Mesothelial cell of epicardium (in vitro differentiated cells): ENCODE measurements around the gene EMC8. TPM values are rescaled to one million over a fixed set of nuclear protein-coding genes. Genes with fewer than 3 reads are reported as not detected.

Source experiments
- DNase-seq, 2 experiments: peaks; one replicate each; pipeline ENCODE4 v3.0.0; 2021; ENCODE audit warnings: low spot score in 2 of 2; ENCODE audit not compliant: unreplicated experiment in 2 of 2
- H3K27ac Mint-ChIP-seq: 2 replicates; pipeline ENCODE4 v1.8.0; 2021; ENCODE audit warnings: mixed read lengths
- H3K27me3 Mint-ChIP-seq: 2 replicates; pipeline ENCODE4 v1.8.0; 2021; ENCODE audit warnings: low read depth, mixed read lengths
- H3K36me3 Mint-ChIP-seq: 2 replicates; pipeline ENCODE4 v1.8.0; 2021; ENCODE audit warnings: mixed read lengths
- H3K4me1 Mint-ChIP-seq: 2 replicates; pipeline ENCODE4 v1.8.0; 2021; ENCODE audit warnings: mixed read lengths
- H3K4me3 Mint-ChIP-seq: 2 replicates; pipeline ENCODE4 v1.8.0; 2021; ENCODE audit warnings: mild to moderate bottlenecking, moderate library complexity, mixed read lengths
- H3K9me3 Mint-ChIP-seq: 2 replicates; pipeline ENCODE4 v1.8.0; 2021; ENCODE audit warnings: mixed read lengths
- total RNA-seq: library from RNA; stranded (reverse); gene quantifications from 3 replicates; pipeline ENCODE4 v1.2.1, GENCODE V29; 2021
- TF ChIP-seq, protein P1 (sequence below): fragments of 200-600 bp; sonication (generic); IDR thresholded peaks from one replicate; pipeline ENCODE4 v1.5.0; 2021; ENCODE audit warnings: antibody characterized with exemption; ENCODE audit not compliant: unreplicated experiment

The EMC8 gene
- total RNA-seq, 1 donor from 2014 or later = 28.7 TPM

GRCh38 chr16:85750827-85751697, 48.3 kb downstream of the EMC8 start, which contains the start of gene C16orf74:
Gene C16orf74, minus strand, starts transcription at chr16:85751096. Its CDS starts 15,879 bp downstream, at chr16:85735217.
- TF ChIP-seq, protein P1, sequence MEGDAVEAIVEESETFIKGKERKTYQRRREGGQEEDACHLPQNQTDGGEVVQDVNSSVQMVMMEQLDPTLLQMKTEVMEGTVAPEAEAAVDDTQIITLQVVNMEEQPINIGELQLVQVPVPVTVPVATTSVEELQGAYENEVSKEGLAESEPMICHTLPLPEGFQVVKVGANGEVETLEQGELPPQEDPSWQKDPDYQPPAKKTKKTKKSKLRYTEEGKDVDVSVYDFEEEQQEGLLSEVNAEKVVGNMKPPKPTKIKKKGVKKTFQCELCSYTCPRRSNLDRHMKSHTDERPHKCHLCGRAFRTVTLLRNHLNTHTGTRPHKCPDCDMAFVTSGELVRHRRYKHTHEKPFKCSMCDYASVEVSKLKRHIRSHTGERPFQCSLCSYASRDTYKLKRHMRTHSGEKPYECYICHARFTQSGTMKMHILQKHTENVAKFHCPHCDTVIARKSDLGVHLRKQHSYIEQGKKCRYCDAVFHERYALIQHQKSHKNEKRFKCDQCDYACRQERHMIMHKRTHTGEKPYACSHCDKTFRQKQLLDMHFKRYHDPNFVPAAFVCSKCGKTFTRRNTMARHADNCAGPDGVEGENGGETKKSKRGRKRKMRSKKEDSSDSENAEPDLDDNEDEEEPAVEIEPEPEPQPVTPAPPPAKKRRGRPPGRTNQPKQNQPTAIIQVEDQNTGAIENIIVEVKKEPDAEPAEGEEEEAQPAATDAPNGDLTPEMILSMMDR = no peak
- Mint-ChIP-seq H3K27me3 (peaks cover 9% of the 10 kb centered on the region), H3K4me1 (peaks cover 44% of the 10 kb centered on the region), H3K27ac (peak within 1 kb of the TSS; percentile 92), H3K9me3 (no peaks in the 10 kb centered on the region), H3K4me3 (peak within 1 kb of the TSS; percentile 89), H3K36me3 (no peaks in the 10 kb centered on the region)
- DNase-seq = peak in 1 of 2 experiments; percentile 53

GRCh38 chr16:85750146-85750826, 49.1 kb downstream of the EMC8 start:
- H3K4me1 Mint-ChIP-seq = peaks cover 44% of the 10 kb centered on the region
- peak overlapping the region; percentile 92 for H3K27ac Mint-ChIP-seq
- no peaks in the 10 kb centered on the region for H3K9me3 Mint-ChIP-seq
- peaks cover 9% of the 10 kb centered on the region for H3K27me3 Mint-ChIP-seq
- TF ChIP-seq, protein P1 = no peak
- peak in 1 of 2 experiments; percentile 59 for DNase-seq
- peak overlapping the region; percentile 89 for H3K4me3 Mint-ChIP-seq
- no peaks in the 10 kb centered on the region for H3K36me3 Mint-ChIP-seq

DNA sequence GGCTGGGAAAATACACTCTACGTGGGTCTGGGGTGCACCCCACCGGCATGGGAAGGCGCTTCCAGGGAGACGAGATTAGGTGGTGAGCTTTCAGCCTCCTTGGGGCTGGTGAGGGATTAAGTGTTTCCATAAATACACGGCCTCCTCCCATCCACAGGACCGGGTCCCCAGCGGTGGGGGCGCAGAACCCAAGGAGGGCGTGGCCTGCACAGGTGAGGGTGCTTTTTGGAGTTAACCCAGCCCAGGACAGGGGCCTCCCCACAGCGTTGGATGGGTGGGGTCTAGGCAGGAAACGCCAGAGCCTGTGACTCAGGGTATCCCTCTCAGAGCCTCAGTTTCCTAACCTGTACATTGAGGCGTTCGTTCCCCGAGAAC, 49.6 kb downstream of the EMC8 start:
- Mint-ChIP-seq H3K27me3 (peaks cover 9% of the 10 kb centered on the region), H3K4me1 (peaks cover 44% of the 10 kb centered on the region), H3K9me3 (no peaks in the 10 kb centered on the region), H3K36me3 (no peaks in the 10 kb centered on the region), H3K4me3 (peak overlapping the region; percentile 89), H3K27ac (peak overlapping the region; percentile 92)
- TF ChIP-seq, protein P1 = no peak
- no peak for DNase-seq

- peaks cover 7% of the 10 kb centered on the region for H3K27me3 Mint-ChIP-seq
- H3K27ac Mint-ChIP-seq = no peak overlapping the region
- no peaks in the 10 kb centered on the region for H3K9me3 Mint-ChIP-seq
- no peak for DNase-seq
- H3K4me3 Mint-ChIP-seq = no peak overlapping the region
- TF ChIP-seq, protein P1 = no peak
- H3K4me1 Mint-ChIP-seq = peaks cover 20% of the 10 kb centered on the region
- peaks cover 4% of the 10 kb centered on the region for H3K36me3 Mint-ChIP-seq
Measured at GRCh38 chr16:85746460-85747215, 52.7 kb downstream of the EMC8 start.

DNA sequence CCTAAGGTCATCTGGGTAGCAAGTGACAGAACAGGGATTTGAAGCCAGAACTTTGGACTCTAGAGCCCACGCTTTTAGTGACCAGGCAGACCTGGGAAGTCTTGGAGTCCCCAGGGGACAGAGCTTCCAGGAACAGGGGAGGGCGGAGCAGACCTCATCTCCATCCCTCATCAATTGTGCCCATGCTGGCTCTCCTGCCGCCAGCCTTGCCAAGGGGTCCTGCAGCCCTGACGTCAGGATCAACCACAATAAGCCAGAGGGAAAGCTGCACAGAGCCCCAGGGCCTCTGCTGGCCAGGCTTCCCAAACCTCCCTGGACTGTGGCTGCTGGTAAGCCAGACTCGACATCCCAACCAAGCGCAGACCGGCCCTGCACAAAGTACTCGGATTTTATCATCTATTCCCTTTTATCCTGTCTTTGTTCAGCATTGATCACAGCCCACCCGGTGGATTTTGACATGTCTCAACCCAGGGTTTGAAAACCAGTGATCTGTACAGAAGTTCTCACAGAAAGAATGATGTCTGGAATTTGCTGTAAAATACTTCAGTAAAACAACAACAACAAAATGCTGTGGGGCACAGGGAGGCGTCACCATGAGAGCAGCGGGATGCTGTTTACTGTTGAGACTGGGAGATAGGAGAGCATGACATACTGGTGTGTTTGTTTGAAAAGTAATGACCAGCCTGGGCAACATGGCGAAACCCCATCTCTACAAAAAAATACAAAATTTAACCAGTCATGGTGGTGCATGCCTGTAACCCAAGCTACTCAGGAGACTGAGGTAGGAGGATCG, 60.2 kb downstream of the EMC8 start:
- TF ChIP-seq, protein P1 = no peak
- Mint-ChIP-seq H3K27ac (no peak overlapping the region), H3K36me3 (peaks cover 9% of the 10 kb centered on the region), H3K9me3 (no peaks in the 10 kb centered on the region), H3K27me3 (no peaks in the 10 kb centered on the region), H3K4me1 (no peaks in the 10 kb centered on the region), H3K4me3 (no peak overlapping the region)
- DNase-seq = no peak
